Prostate gland (tissue), 2 donors: ENCODE results near the gene CACNA1B. TPM values are rescaled to one million over a fixed set of nuclear protein-coding genes. Genes with fewer than 3 reads are reported as not detected.

ENCODE experiments used
- DNase-seq: peaks from one replicate; pipeline ENCODE4 v3.0.0-alpha.2; 2019; ENCODE audit warnings: low spot score
- H3K27ac ChIP-seq, 2 donors: fragments of 200-600 bp; sonication (generic); 2 replicates each; pipeline ENCODE4 v1.5.1; 2017 to 2019
- H3K27me3 ChIP-seq: fragments of 200-600 bp; sonication (generic); replicated peaks from 2 replicates; pipeline ENCODE4 v1.5.1; 2019; ENCODE audit not compliant: insufficient read depth
- H3K36me3 ChIP-seq, 2 donors: fragments of 200-600 bp; sonication (generic); 1 replicate in 1 of 2; 2 replicates in 1 of 2; pipeline versions ENCODE4 v1.5.1 to v1.8.1; 2017 to 2019
- H3K4me1 ChIP-seq: fragments of 200-600 bp; sonication (generic); replicated peaks from 2 replicates; pipeline ENCODE4 v1.5.1; 2019
- H3K4me3 ChIP-seq, 2 donors: fragments of 200-600 bp; sonication (generic); 2 replicates each; pipeline ENCODE4 v1.5.1; 2017 to 2019
- H3K9me3 ChIP-seq: fragments of 200-600 bp; sonication (generic); 2 replicates; pipeline ENCODE4 v1.5.1; 2017
- POLR2A ChIP-seq: fragments of 450-650 bp; IDR thresholded peaks from one replicate; pipeline ENCODE4 v1.6.1; 2016; ENCODE audit warnings: antibody characterized with exemption, mild to moderate bottlenecking
- POLR2AphosphoS5 ChIP-seq: sonication (generic); formaldehyde crosslinking; IDR thresholded peaks from one replicate; pipeline ENCODE4 v1.6.1; 2017; ENCODE audit warnings: antibody characterized with exemption
- WGBS: methylation state at CpG from one replicate; pipeline ENCODE4 v1.1.5; 2018; 5-methylcytosine and 5-hydroxymethylcytosine counted together
- intact Hi-C: fragments of 100-400 bp; cut with DNase I; formaldehyde crosslinking; loops from one replicate; pipeline ENCODE4 v1.14.2; 2022
- total RNA-seq, 2 donors: library from RNA; depleted of rRNA; stranded (reverse); fragments of >200 nt; gene quantifications; one replicate each; pipeline ENCODE4 v1.1.0, GENCODE V29; 2016
- TF ChIP-seq, protein P1 (sequence below), 4 experiments: fragments of 200-600 bp in 2 of 4; fragments of 450-650 bp in 2 of 4; sonication (generic) in 2 of 4; IDR thresholded peaks; 1 replicate in 3 of 4; 2 replicates in 1 of 4; pipeline ENCODE4 v1.5.1; 2016 to 2019; ENCODE audit warnings: antibody characterized with exemption in 4 of 4, mild to moderate bottlenecking in 2 of 4, moderate library complexity in 2 of 4

Gene CACNA1B
- total RNA-seq, 2 donors from 2014 or later, result 0.36 to 6.0 TPM

DNA sequence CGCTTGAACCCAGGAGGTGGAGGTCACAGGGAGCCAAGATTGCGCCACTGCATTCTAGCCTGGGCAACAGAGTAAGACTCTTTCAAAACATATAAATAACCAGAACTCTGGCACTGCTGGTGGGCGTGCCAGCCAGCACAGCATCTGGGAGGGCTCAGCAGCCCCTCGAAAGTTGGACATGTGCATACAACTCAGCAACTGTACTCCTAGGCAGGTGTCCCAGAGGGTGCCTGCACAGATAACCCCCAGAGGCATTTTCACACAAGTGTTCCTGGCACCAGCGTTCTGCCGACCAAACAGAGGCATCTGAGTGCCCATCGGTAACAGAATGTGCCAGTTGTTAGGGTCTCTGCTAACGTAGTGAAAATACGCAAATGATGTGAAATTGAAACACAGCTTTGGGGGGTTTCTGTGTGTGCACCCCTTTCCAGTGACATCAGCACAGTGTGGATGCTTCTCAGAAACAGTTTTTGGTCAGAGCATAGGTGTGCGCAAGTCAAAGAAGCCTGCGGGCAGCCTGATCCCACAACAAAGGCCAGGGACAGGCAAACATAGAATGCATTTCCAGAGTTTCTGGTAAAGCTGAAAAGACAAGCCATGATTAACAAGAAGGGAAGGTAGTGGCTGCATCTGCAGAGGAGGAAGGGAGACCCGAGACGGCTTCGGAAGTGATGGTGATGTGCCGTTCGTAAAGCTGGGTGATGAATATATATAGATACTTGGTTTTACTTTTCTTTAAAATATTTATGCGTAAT is 190.2 kb downstream of the CACNA1B start:
- no peaks in the 10 kb centered on the region for H3K27me3 ChIP-seq
- H3K4me1 ChIP-seq, result no peaks in the 10 kb centered on the region
- TF ChIP-seq POLR2AphosphoS5 (no peak), POLR2A (no peak)
- TF ChIP-seq, protein P1, sequence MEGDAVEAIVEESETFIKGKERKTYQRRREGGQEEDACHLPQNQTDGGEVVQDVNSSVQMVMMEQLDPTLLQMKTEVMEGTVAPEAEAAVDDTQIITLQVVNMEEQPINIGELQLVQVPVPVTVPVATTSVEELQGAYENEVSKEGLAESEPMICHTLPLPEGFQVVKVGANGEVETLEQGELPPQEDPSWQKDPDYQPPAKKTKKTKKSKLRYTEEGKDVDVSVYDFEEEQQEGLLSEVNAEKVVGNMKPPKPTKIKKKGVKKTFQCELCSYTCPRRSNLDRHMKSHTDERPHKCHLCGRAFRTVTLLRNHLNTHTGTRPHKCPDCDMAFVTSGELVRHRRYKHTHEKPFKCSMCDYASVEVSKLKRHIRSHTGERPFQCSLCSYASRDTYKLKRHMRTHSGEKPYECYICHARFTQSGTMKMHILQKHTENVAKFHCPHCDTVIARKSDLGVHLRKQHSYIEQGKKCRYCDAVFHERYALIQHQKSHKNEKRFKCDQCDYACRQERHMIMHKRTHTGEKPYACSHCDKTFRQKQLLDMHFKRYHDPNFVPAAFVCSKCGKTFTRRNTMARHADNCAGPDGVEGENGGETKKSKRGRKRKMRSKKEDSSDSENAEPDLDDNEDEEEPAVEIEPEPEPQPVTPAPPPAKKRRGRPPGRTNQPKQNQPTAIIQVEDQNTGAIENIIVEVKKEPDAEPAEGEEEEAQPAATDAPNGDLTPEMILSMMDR (IDR thresholded peaks at IDR 0.05), result no peak
- intact Hi-C loops, result no loop called here
- H3K36me3 ChIP-seq, result no peaks in the 10 kb centered on the region
- WGBS, result 85% methylated on average over 17 of the region's 17 CpGs
- no peak overlapping the region for H3K27ac ChIP-seq
- no peaks in the 10 kb centered on the region for H3K9me3 ChIP-seq
- no peak for DNase-seq
- H3K4me3 ChIP-seq, result no peak overlapping the region

DNA sequence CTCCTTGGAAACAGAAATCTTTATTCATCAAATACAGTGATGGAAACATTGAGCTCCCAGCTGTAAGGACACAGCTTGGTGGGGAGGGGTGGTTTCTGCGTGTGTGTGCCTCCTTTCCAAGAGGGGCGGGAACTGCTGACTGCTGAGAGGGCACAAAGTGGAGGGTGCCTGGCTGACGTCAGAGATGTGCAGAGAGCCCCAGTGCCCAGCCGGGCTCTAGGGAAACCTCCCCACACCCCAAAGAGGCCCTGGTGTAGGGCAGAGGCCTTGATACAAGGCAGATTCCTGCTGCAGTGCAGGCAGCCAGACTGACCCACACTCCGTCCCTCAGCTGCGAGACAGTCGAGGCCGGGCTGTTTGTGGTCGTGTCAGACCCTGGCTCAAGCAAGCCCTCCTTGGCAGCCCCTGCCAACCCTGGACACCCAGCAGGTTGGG is 191.0 kb downstream of the CACNA1B start:
- intact Hi-C loops, result no loop called here
- H3K36me3 ChIP-seq, result no peaks in the 10 kb centered on the region
- no peak for TF ChIP-seq POLR2A
- TF ChIP-seq, protein P1 (IDR thresholded peaks at IDR 0.05), result no peak
- H3K27me3 ChIP-seq, result no peaks in the 10 kb centered on the region
- no peak overlapping the region for H3K4me3 ChIP-seq
- no peaks in the 10 kb centered on the region for H3K9me3 ChIP-seq
- DNase-seq, result no peak
- no peak overlapping the region for H3K27ac ChIP-seq
- WGBS, result 59% methylated on average over 9 of the region's 9 CpGs
- no peaks in the 10 kb centered on the region for H3K4me1 ChIP-seq

DNA sequence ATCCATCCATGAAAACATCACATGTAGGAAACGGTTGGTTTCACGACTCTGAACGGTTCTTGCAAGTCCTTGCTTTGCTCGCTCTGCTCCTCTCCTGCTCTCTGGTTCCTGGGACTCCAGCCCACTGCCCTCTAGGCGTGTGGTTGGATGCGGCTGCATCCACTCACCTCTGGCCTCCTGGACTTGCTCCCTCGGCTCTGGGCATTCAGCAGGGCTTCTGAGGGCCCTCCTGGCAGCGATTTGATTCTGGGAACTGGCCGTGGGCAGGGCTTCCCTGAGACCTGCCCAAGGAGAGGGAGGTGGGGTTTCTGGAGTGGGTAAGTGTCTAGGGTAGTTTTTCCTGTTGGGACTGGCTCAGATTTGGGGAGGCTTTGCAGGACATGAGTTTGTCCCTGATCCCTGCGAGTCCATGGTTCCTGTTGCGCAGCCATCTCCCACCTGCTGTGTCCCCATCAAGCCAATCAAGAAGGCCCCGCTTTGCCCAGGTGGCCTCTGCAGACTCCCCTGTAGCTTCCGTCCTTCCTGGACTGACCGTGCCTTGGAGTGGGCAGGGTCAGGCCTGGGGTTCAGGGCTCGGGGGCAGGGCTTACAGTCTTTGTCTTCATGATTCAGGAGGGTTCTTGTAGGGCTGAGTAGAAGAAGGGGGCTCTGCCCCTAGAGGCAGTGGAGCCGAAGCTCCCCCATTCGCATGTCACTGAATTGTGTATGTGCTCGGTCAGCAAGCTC is 192.3 kb downstream of the CACNA1B start:
- H3K9me3 ChIP-seq, result no peaks in the 10 kb centered on the region
- WGBS, result 73% methylated on average over 18 of the region's 18 CpGs
- no peak overlapping the region for H3K4me3 ChIP-seq
- intact Hi-C loops, result no loop called here
- H3K36me3 ChIP-seq, result no peaks in the 10 kb centered on the region
- TF ChIP-seq, protein P1 (IDR thresholded peaks at IDR 0.05), result no peak
- no peak for TF ChIP-seq POLR2AphosphoS5
- TF ChIP-seq POLR2A, result no peak
- no peaks in the 10 kb centered on the region for H3K27me3 ChIP-seq
- no peak for DNase-seq
- H3K4me1 ChIP-seq, result no peaks in the 10 kb centered on the region
- no peak overlapping the region for H3K27ac ChIP-seq

DNA sequence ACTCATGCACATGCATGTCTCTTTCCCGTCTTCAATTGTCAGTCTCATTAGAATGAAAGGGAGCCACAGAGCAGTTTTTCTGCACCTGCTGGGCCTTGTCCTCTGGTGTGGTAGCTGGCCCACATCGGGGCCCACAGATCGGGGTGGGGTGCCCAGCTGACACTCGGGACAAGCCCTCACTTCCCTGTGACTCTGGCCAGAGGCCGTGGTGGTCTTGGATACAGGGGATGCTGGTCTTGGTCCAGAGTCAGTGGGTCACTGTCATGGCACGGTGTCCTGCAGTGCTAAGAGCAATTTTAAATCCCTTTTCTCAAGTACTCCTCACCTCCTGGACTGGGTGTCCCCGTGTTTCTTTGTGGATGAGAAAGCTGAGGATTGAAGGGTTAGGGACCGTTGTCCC is 193.2 kb downstream of the CACNA1B start:
- 88% methylated on average over 8 of the region's 8 CpGs for WGBS
- Histone ChIP-seq H3K9me3 (no peaks in the 10 kb centered on the region), H3K27me3 (no peaks in the 10 kb centered on the region), H3K4me3 (no peak overlapping the region), H3K27ac (no peak overlapping the region), H3K36me3 (no peaks in the 10 kb centered on the region), H3K4me1 (no peaks in the 10 kb centered on the region)
- TF ChIP-seq POLR2AphosphoS5 (no peak), POLR2A (no peak)
- TF ChIP-seq, protein P1 (IDR thresholded peaks at IDR 0.05), result no peak
- DNase-seq, result no peak
- intact Hi-C loops, result no loop called here
